Omental fat pad (tissue), 4 donors: ENCODE results near the gene ZNF554. TPM values are rescaled to one million over a fixed set of nuclear protein-coding genes. Genes with fewer than 3 reads are reported as not detected.

Source experiments
- ATAC-seq: fragments of 150-250 bp; one replicate; pipeline ENCODE4 v1.9.1; 2016; ENCODE audit warnings: mild to moderate bottlenecking, moderate library complexity; ENCODE audit not compliant: low FRiP score
- DNase-seq: peaks from one replicate; pipeline ENCODE4 v3.0.0-alpha.2; 2019; ENCODE audit warnings: low spot score
- total RNA-seq, 4 donors: library from RNA; depleted of rRNA; stranded (reverse); fragments of >200 nt; gene quantifications; one replicate each; pipeline ENCODE4 v1.1.0, GENCODE V29; 2016
- TF ChIP-seq, protein P1 (sequence below), 3 donors: fragments of 450-650 bp; IDR thresholded peaks; one replicate each; pipeline ENCODE4 v1.5.1; 2016 to 2017; ENCODE audit warnings: antibody characterized with exemption in 3 of 3, mild to moderate bottlenecking in 3 of 3, moderate library complexity in 2 of 3

The ZNF554 gene
- total RNA-seq, 4 donors from 2014 or later: 0.84 to 4.0 (median 3.1) TPM

GRCh38 chr19:2808129-2808941 is 11.3 kb upstream of the ZNF554 start:
- TF ChIP-seq, protein P1, sequence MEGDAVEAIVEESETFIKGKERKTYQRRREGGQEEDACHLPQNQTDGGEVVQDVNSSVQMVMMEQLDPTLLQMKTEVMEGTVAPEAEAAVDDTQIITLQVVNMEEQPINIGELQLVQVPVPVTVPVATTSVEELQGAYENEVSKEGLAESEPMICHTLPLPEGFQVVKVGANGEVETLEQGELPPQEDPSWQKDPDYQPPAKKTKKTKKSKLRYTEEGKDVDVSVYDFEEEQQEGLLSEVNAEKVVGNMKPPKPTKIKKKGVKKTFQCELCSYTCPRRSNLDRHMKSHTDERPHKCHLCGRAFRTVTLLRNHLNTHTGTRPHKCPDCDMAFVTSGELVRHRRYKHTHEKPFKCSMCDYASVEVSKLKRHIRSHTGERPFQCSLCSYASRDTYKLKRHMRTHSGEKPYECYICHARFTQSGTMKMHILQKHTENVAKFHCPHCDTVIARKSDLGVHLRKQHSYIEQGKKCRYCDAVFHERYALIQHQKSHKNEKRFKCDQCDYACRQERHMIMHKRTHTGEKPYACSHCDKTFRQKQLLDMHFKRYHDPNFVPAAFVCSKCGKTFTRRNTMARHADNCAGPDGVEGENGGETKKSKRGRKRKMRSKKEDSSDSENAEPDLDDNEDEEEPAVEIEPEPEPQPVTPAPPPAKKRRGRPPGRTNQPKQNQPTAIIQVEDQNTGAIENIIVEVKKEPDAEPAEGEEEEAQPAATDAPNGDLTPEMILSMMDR (IDR thresholded peaks at IDR 0.05): no peak
- ATAC-seq: no peak

DNA sequence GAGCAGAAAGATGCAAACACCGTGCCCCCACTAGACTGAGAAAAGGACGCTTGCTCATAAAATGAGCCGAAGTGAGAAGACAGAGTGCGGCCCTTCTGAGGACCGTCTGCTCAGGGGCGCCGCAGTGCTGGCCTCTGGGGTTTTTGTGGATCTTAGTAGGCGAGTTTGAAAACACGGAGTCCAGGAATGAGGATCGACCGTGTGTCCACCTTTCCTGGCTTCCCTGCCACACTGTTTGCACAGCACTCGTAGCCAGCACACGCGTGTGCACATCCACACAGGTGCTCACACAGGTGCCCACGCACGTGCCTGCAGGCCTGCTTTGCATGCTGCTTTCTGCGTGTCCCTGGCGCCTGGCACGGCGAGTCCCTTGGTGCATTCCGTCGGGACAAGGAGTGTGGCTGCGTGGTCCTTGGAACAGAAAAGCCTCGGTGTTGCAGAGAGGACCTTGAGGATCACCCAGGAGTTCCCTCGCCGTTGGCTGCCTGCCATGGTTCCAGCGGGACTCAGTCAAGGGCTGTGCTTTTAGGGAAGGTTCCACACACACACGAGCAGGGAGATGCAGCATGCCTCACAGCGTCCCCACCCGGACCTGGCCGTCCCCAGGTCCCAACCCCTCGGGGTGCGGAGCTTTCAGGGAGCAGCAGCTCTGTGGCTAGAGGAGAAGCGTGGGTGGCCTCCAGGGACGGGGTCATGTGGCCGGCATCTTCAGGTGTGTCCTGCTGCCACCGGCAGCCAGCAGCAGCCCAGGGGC is 10.1 kb upstream of the ZNF554 start:
- ATAC-seq (no peak), DNase-seq (no peak)

More at GRCh38 chr19:2808129-2808941, 11.3 kb upstream of the ZNF554 start:
- DNase-seq: no peak

DNA sequence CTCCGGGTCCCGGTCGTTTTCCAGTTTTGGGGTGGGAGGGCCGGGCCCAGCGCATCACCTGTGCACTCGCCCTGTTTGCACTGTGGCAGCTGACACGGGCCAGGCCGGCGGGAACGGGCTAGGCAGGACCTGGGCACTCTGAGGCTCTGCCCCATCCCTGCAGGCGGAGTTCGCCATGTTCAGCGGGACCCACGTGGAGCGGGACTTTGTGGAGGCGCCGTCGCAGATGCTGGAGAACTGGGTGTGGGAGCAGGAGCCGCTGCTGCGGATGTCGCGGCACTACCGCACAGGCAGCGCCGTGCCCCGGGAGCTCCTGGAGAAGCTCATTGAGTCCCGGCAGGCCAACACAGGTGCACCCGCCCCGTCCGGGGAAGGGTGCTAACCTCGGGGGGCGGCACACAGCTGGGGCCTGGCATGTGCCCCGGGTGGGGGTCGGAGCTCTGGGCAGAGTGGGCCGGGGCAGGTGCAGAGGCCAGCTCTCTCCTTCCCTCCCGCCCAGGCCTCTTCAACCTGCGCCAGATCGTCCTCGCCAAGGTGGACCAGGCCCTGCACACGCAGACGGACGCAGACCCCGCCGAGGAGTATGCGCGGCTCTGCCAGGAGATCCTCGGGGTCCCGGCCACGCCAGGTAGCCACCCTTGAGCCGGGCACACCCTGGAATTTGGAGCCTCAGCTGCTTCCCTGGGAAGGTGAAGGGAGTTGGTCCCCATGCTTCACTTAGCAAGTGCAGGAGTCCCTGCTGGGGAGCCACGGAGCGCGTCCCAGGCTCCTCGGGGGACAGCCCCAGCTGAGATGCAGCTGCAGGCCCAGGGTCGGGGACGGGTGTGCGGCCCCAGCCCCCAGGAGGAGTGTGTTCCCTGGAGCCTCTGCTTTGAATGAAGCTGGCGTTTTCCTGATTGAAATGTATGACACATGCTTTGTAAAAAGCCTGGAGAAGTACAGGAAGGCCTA is 9.3 kb upstream of the ZNF554 start:
- DNase-seq (no peak), ATAC-seq (no peak)
- TF ChIP-seq, protein P1 (IDR thresholded peaks at IDR 0.05): no peak

More for the DNA sequence above, 10.1 kb upstream of the ZNF554 start:
- TF ChIP-seq, protein P1 (IDR thresholded peaks at IDR 0.05): no peak

GRCh38 chr19:2811221-2811722 is 8.4 kb upstream of the ZNF554 start:
- TF ChIP-seq, protein P1 (IDR thresholded peaks at IDR 0.05): no peak
- no peak for DNase-seq
- ATAC-seq: no peak

GRCh38 chr19:2811735-2812413 is 7.8 kb upstream of the ZNF554 start:
- TF ChIP-seq, protein P1 (IDR thresholded peaks at IDR 0.05): no peak
- no peak for ATAC-seq
- DNase-seq: no peak
